Ascending aorta (tissue), 2 donors: ENCODE data around the gene CEACAM19. TPM values are rescaled to one million over a fixed set of nuclear protein-coding genes. Genes with fewer than 3 reads are reported as not detected.

Experiments used
- DNase-seq, 2 donors: peaks; one replicate each; pipeline ENCODE4 v3.0.0-alpha.2; 2019; ENCODE audit warnings: low spot score in 2 of 2
- H3K27ac ChIP-seq, 2 donors: fragments of 200-600 bp; sonication (generic); one replicate each; pipeline ENCODE4 v1.5.1; 2016 to 2017; ENCODE audit warnings: mild to moderate bottlenecking in 1 of 2
- H3K27me3 ChIP-seq: fragments of 200-600 bp; sonication (generic); one replicate; pipeline ENCODE4 v1.5.1; 2017
- H3K36me3 ChIP-seq, 2 donors: fragments of 200-600 bp; sonication (generic); one replicate each; pipeline ENCODE4 v1.5.1; 2016
- H3K4me1 ChIP-seq, 2 donors: fragments of 200-600 bp; sonication (generic); one replicate each; pipeline ENCODE4 v1.5.1; 2016 to 2017; ENCODE audit warnings: mild to moderate bottlenecking in 1 of 2
- H3K4me3 ChIP-seq, 2 donors: fragments of 200-600 bp; sonication (generic); one replicate each; pipeline ENCODE4 v1.5.1; 2016 to 2017; ENCODE audit warnings: mild to moderate bottlenecking in 1 of 2
- H3K9me3 ChIP-seq, 2 donors: fragments of 200-600 bp; sonication (generic); one replicate each; pipeline ENCODE4 v1.5.1; 2016
- CTCF ChIP-seq, 3 experiments: fragments of 200-600 bp in 2 of 3; fragments of 450-650 bp in 1 of 3; sonication (generic) in 2 of 3; IDR thresholded peaks; one replicate each; pipeline ENCODE4 v1.5.1; 2016 to 2019; ENCODE audit warnings: antibody characterized with exemption in 3 of 3, mild to moderate bottlenecking in 1 of 3, moderate library complexity in 1 of 3
- intact Hi-C: fragments of 100-400 bp; cut with DNase I; formaldehyde crosslinking; loops from one replicate; pipeline ENCODE4 v1.15.1; 2023
- total RNA-seq: library from RNA; depleted of rRNA; stranded (reverse); fragments of >200 nt; gene quantifications from one replicate; pipeline ENCODE4 v1.1.0, GENCODE V29; 2016

Gene CEACAM19
- total RNA-seq, 1 donor from 2014 or later, result 6.3 TPM

GRCh38 chr19:44658069-44658733 is 13.1 kb upstream of the CEACAM19 start:
- Histone ChIP-seq H3K27me3 (no peaks in the 10 kb centered on the region), H3K9me3 (no peaks in the 10 kb centered on the region), H3K27ac (no peak overlapping the region), H3K4me3 (no peak overlapping the region), H3K36me3 (peaks cover 51 to 79% of the 10 kb centered on the region in 2 donors), H3K4me1 (no peaks in the 10 kb centered on the region)
- TF ChIP-seq CTCF (IDR thresholded peaks at IDR 0.05), result no peak
- intact Hi-C loops, result loop anchor here (5.0 kb wide), 1 partner anchor 71 kb away; no protein-coding TSS in a partner anchor
- DNase-seq, result no peak

GRCh38 chr19:44660081-44660480 is 11.2 kb upstream of the CEACAM19 start:
- intact Hi-C loops, result no loop called here
- Histone ChIP-seq H3K4me1 (no peaks in the 10 kb centered on the region), H3K27me3 (no peaks in the 10 kb centered on the region), H3K9me3 (no peaks in the 10 kb centered on the region), H3K36me3 (peaks cover 43 to 70% of the 10 kb centered on the region in 2 donors), H3K4me3 (no peak overlapping the region), H3K27ac (no peak overlapping the region)
- DNase-seq, result no peak
- TF ChIP-seq CTCF (IDR thresholded peaks at IDR 0.05), result no peak

- no peak for DNase-seq
- H3K4me3 ChIP-seq, result no peak overlapping the region
- intact Hi-C loops, result no loop called here
- no peak for TF ChIP-seq CTCF (IDR thresholded peaks at IDR 0.05)
- H3K9me3 ChIP-seq, result no peaks in the 10 kb centered on the region
- H3K36me3 ChIP-seq, result peaks cover 40 to 59% of the 10 kb centered on the region in 2 donors
- no peaks in the 10 kb centered on the region for H3K4me1 ChIP-seq
- no peaks in the 10 kb centered on the region for H3K27me3 ChIP-seq
- no peak overlapping the region for H3K27ac ChIP-seq
Measured at GRCh38 chr19:44661205-44661604, 10.1 kb upstream of the CEACAM19 start.

- Histone ChIP-seq H3K27me3 (no peaks in the 10 kb centered on the region), H3K4me3 (no peak overlapping the region), H3K36me3 (peaks cover 40 to 56% of the 10 kb centered on the region in 2 donors), H3K27ac (no peak overlapping the region), H3K4me1 (no peaks in the 10 kb centered on the region), H3K9me3 (no peaks in the 10 kb centered on the region)
- DNase-seq, result no peak
- TF ChIP-seq CTCF (IDR thresholded peaks at IDR 0.05), result no peak
- intact Hi-C loops, result no loop called here
Measured at GRCh38 chr19:44661904-44662303, 9.4 kb upstream of the CEACAM19 start.

- no peak for TF ChIP-seq CTCF (IDR thresholded peaks at IDR 0.05)
- Histone ChIP-seq H3K27ac (no peak overlapping the region), H3K4me1 (no peaks in the 10 kb centered on the region), H3K9me3 (no peaks in the 10 kb centered on the region), H3K4me3 (no peak overlapping the region), H3K27me3 (no peaks in the 10 kb centered on the region), H3K36me3 (peaks cover 40 to 53% of the 10 kb centered on the region in 2 donors)
- intact Hi-C loops, result no loop called here
- DNase-seq, result no peak
Measured at GRCh38 chr19:44662691-44663385, 8.4 kb upstream of the CEACAM19 start.
